ENCODE measurements around the gene HRH3.

HRH3 gene

DNA sequence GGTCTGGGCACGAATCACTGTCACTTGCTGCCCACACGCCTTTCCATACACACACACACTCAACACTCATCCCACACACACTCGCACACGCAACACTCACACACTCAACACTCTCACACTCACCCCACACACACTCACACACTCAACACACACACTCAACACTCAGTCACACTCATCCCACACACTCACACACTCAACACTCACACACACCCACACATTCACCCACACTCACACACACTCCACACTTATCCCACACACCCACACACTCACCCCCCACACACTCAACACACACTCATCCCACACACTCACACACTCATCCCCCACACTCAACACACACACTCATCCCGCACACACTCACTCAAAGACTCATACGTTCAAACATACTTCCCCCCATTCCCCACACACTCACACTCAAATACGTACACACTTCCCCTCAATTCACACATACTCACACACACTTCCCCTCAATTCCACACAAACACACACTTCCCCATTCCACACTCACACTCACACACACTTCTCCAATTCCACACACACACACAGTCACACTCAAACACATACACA lies 9.0 kb upstream of the HRH3 start (continued):
- TF ChIP-seq, protein P1, sequence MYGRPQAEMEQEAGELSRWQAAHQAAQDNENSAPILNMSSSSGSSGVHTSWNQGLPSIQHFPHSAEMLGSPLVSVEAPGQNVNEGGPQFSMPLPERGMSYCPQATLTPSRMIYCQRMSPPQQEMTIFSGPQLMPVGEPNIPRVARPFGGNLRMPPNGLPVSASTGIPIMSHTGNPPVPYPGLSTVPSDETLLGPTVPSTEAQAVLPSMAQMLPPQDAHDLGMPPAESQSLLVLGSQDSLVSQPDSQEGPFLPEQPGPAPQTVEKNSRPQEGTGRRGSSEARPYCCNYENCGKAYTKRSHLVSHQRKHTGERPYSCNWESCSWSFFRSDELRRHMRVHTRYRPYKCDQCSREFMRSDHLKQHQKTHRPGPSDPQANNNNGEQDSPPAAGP (tag by site-specific recombination; IDR thresholded peaks at IDR 0.05) = no peak
- TF ChIP-seq ZNF621 (tag by site-specific recombination; IDR thresholded peaks at IDR 0.05) = no peak
- TF ChIP-seq ZIC2 (tag by site-specific recombination; IDR thresholded peaks at IDR 0.05) = 0 out of 2 replicates have a peak, but pooled peaks have one; percentile 2
- TF ChIP-seq ZNF626 (tag by site-specific recombination; IDR thresholded peaks at IDR 0.05) = no peak
- TF ChIP-seq ZNF660 (tag by site-specific recombination; IDR thresholded peaks at IDR 0.05) = no peak
- no peak for TF ChIP-seq IKZF3 (tag by site-specific recombination; IDR thresholded peaks at IDR 0.05)
- TF ChIP-seq, protein P2, sequence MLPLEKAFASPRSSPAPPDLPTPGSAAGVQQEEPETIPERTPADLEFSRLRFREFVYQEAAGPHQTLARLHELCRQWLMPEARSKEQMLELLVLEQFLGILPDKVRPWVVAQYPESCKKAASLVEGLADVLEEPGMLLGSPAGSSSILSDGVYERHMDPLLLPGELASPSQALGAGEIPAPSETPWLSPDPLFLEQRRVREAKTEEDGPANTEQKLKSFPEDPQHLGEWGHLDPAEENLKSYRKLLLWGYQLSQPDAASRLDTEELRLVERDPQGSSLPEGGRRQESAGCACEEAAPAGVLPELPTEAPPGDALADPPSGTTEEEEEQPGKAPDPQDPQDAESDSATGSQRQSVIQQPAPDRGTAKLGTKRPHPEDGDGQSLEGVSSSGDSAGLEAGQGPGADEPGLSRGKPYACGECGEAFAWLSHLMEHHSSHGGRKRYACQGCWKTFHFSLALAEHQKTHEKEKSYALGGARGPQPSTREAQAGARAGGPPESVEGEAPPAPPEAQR (tag by site-specific recombination; IDR thresholded peaks at IDR 0.05) = no peak
- TF ChIP-seq SP3 (tag by site-specific recombination; IDR thresholded peaks at IDR 0.05) = no peak
- TF ChIP-seq KLF1 (tag by site-specific recombination; IDR thresholded peaks at IDR 0.05) = no peak; the same call in 1 of the 2 replicates
- no peak for TF ChIP-seq ZNF670 (tag by site-specific recombination; IDR thresholded peaks at IDR 0.05; ENCODE audit: low read depth)
- no peak for TF ChIP-seq ZNF169 (tag by site-specific recombination; IDR thresholded peaks at IDR 0.05)
- TF ChIP-seq ZNF140 (tag by site-specific recombination; IDR thresholded peaks at IDR 0.05) = no peak
- no peak for TF ChIP-seq ZNF473 (tag by site-specific recombination; IDR thresholded peaks at IDR 0.05)
- no peak for TF ChIP-seq ZNF302 (tag by site-specific recombination; IDR thresholded peaks at IDR 0.05; ENCODE audit: low read depth)
- no peak for TF ChIP-seq REPIN1 (tag by site-specific recombination; IDR thresholded peaks at IDR 0.05; ENCODE audit: low read depth)
- no peak for TF ChIP-seq SETDB1 (IDR thresholded peaks at IDR 0.05; ENCODE audit: insufficient read length, low read length)
- TF ChIP-seq ZNF404 (tag by site-specific recombination; IDR thresholded peaks at IDR 0.05) = no peak
- TF ChIP-seq, protein P3, sequence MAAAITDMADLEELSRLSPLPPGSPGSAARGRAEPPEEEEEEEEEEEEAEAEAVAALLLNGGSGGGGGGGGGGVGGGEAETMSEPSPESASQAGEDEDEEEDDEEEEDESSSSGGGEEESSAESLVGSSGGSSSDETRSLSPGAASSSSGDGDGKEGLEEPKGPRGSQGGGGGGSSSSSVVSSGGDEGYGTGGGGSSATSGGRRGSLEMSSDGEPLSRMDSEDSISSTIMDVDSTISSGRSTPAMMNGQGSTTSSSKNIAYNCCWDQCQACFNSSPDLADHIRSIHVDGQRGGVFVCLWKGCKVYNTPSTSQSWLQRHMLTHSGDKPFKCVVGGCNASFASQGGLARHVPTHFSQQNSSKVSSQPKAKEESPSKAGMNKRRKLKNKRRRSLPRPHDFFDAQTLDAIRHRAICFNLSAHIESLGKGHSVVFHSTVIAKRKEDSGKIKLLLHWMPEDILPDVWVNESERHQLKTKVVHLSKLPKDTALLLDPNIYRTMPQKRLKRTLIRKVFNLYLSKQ (tag by site-specific recombination; IDR thresholded peaks at IDR 0.05; ENCODE audit: borderline replicate concordance) = no peak
- no peak for TF ChIP-seq ZNF37A (tag by site-specific recombination; IDR thresholded peaks at IDR 0.05)
- TF ChIP-seq, protein P4, sequence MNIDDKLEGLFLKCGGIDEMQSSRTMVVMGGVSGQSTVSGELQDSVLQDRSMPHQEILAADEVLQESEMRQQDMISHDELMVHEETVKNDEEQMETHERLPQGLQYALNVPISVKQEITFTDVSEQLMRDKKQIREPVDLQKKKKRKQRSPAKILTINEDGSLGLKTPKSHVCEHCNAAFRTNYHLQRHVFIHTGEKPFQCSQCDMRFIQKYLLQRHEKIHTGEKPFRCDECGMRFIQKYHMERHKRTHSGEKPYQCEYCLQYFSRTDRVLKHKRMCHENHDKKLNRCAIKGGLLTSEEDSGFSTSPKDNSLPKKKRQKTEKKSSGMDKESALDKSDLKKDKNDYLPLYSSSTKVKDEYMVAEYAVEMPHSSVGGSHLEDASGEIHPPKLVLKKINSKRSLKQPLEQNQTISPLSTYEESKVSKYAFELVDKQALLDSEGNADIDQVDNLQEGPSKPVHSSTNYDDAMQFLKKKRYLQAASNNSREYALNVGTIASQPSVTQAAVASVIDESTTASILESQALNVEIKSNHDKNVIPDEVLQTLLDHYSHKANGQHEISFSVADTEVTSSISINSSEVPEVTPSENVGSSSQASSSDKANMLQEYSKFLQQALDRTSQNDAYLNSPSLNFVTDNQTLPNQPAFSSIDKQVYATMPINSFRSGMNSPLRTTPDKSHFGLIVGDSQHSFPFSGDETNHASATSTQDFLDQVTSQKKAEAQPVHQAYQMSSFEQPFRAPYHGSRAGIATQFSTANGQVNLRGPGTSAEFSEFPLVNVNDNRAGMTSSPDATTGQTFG (tag by site-specific recombination; IDR thresholded peaks at IDR 0.05; ENCODE audit: borderline replicate concordance) = peak; percentile 30; the same call in 1 of the 2 replicates
- no peak for TF ChIP-seq ZNF791 (tag by site-specific recombination; IDR thresholded peaks at IDR 0.05)
- TF ChIP-seq GLIS2 (tag by site-specific recombination; IDR thresholded peaks at IDR 0.05) = no peak
- no peak for TF ChIP-seq ZNF514 (tag by site-specific recombination; IDR thresholded peaks at IDR 0.05)
- TF ChIP-seq ZNF175 (tag by site-specific recombination; IDR thresholded peaks at IDR 0.05) = 0 out of 2 replicates have a peak, but pooled peaks have one; percentile 32
- no peak for TF ChIP-seq ZNF16 (tag by site-specific recombination; IDR thresholded peaks at IDR 0.05; ENCODE audit: low read depth)
- no peak for TF ChIP-seq ZBTB8A (tag by site-specific recombination; IDR thresholded peaks at IDR 0.05)
- TF ChIP-seq EGR2 (tag by site-specific recombination; IDR thresholded peaks at IDR 0.05; ENCODE audit: low read depth) = peak; percentile 100
- TF ChIP-seq, protein P5, sequence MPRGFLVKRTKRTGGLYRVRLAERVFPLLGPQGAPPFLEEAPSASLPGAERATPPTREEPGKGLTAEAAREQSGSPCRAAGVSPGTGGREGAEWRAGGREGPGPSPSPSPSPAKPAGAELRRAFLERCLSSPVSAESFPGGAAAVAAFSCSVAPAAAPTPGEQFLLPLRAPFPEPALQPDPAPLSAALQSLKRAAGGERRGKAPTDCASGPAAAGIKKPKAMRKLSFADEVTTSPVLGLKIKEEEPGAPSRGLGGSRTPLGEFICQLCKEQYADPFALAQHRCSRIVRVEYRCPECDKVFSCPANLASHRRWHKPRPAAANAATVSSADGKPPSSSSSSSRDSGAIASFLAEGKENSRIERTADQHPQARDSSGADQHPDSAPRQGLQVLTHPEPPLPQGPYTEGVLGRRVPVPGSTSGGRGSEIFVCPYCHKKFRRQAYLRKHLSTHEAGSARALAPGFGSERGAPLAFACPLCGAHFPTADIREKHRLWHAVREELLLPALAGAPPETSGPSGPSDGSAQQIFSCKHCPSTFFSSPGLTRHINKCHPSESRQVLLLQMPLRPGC (tag by site-specific recombination; IDR thresholded peaks at IDR 0.05) = no peak
- TF ChIP-seq MYNN (tag by site-specific recombination; IDR thresholded peaks at IDR 0.05; ENCODE audit: borderline replicate concordance) = no peak
- no peak for TF ChIP-seq ZNF114 (tag by site-specific recombination; IDR thresholded peaks at IDR 0.05)
- peak; percentile 100 for TF ChIP-seq ZFHX2 (tag by site-specific recombination; conservative IDR thresholded peaks at IDR 0.05)
- no peak for TF ChIP-seq ZNF624 (tag by site-specific recombination; IDR thresholded peaks at IDR 0.05)
- TF ChIP-seq KLF8 (tag by site-specific recombination; IDR thresholded peaks at IDR 0.05) = no peak
- no peak for TF ChIP-seq ZNF10 (tag by site-specific recombination; IDR thresholded peaks at IDR 0.05)
- TF ChIP-seq ZNF354C (tag by site-specific recombination; IDR thresholded peaks at IDR 0.05; ENCODE audit: borderline replicate concordance, low read depth) = no peak

Data from HEK293 (cell line).